GM18861 (cell line): ENCODE measurements around the gene GLT8D2.

Experiments used
- ATAC-seq: cut with Tn5 transposase; IDR thresholded peaks from one replicate; pipeline ENCODE4 v1.9.1; 2021; ENCODE audit not compliant: unreplicated experiment

GLT8D2 gene

DNA sequence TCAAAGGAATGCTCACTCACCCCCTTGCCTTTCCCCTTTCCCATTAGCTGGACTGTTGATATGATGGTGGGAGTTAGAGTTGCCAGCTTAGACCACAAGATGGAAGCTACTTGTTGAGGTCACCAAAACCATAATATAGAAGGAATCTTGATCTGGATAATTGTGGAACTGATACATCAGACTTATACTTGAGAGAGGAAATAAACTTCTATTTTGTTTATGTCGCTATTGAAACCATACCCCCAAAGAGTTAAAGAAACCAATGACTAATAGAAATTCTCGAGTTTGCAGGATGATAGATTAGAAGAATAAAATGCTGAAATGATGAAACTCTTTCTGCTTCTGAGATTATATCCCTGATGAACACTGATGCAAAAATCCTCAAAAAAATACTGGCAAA lies 46.4 kb downstream of the GLT8D2 start:
- no peak for ATAC-seq

DNA sequence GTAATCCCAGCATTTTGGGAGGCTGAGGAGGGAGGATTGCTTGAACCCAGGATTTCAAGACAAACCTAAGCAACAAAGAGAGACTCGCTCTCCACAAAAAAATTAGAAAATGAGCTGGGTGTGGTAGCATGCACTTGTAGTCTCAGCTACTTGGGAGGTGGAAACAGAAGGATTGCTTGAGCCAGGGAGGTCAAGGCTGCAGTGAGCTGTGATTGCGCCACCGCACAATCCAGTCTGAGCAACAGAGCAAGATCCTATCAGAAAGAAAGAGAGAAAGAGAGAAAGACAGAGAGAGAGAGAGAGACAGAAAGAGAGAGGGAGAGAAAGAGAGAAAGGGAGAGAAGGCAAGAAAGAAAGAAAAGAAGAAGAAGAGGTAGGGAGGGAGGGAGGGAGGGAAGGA lies 47.3 kb downstream of the GLT8D2 start:
- no peak for ATAC-seq

GRCh38 chr12:104000807-104001434 lies 49.1 kb downstream of the GLT8D2 start:
- ATAC-seq, result no peak

DNA sequence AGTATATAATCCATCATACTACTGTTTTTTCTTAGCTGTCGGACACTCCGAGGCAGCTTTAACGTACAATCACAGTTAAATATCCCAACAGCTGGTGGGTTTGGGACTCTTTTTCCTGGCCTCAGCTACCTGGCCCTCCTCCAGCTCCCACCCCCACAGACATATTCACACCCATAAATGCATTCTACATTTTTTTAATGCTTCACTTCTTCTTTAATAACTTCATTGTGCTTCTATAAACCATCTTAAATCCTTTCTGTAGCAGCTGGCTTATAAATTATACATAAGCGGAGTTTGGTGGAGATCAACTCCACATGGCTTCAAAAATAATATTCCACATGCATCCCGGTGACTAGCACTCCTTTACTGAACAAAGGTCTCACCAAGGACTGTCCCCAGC lies 51.0 kb downstream of the GLT8D2 start:
- no peak for ATAC-seq

- no peak for ATAC-seq
These were observed 52.6 kb downstream of the GLT8D2 start for GRCh38 chr12:103997286-103997900.

GRCh38 chr12:103996595-103996994 lies 53.4 kb downstream of the GLT8D2 start:
- no peak for ATAC-seq

DNA sequence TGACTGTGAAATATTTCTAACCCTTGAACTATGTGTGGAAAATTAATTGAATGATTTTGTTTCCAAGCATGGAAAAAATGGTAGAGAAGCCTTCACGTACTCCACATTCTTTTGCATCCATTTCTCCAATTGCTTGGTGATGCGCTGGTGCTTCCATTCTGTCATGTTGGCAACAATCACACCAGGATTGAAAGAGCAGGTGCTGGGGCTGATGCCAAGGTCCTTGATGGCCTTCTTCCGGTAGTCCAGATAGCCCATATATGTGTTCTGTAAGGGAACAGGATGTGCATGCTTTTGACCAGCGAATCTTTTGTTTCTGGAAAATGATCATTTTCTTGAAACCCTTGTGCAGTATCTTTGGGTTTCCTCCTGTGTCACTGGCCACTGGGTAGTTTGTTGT lies 55.8 kb downstream of the GLT8D2 start:
- no peak for ATAC-seq

- ATAC-seq, result no peak
These were observed 63.2 kb downstream of the GLT8D2 start for GRCh38 chr12:103986829-103987228.

GRCh38 chr12:103978384-103978982 lies 71.5 kb downstream of the GLT8D2 start:
- no peak for ATAC-seq

DNA sequence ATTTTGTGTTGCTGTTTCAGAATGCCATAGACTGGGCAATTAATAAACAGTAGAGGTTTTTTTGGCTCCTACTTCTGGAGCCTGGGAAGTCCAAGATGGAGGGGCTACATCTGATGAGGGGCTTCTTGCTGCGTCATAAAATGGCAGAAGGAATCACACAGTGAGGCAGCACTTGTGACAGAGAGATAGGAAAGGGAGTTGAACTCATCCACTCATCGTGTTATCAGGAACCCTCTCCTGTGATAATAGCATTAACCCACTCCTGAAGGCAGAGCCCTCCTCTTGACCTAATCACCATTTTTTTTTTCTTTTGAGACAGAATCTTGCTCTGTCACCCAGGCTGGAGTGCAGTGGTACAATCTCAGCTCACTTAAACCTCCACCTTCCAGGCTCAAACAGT lies 74.6 kb downstream of the GLT8D2 start:
- ATAC-seq, result no peak

- no peak for ATAC-seq
These were observed 76.1 kb downstream of the GLT8D2 start for GRCh38 chr12:103973909-103974308.

DNA sequence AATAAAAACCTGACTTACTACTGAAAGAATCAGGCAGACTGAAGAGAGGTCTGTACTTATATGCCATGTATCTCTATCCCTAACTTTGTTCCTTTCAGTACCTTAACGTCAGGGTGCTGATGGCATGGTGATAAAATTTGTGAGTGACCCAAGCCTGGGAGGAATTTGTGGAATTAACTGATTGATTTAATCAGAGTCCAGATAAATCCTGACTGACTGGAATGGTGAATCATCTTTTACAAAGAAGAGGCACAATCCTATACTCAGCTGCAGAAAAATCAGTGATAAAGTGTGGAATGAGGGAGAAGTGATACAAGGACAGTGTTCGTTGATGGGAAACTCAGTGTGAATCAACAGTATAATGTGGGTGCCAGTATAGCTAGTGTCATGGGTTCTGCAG lies 80.6 kb downstream of the GLT8D2 start:
- ATAC-seq, result no peak

DNA sequence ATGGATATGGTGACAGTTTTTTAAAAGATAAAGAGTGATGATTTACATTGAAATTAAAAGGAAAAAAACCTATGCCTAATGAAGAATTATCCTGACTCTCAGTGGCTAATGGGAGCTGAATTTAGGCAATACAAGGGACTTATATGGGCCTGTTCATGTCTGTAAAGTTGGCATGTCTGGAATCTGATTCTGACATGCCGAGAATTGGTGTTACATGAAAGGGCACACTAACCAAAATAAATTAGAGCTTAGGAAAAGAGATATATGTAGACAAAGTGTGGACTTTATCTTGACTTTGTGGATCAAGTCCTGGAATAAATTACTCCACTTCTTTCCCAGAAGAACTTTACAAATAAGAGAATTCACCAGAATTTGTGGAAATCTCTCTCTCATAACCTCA lies 83.3 kb downstream of the GLT8D2 start:
- ATAC-seq, result no peak

DNA sequence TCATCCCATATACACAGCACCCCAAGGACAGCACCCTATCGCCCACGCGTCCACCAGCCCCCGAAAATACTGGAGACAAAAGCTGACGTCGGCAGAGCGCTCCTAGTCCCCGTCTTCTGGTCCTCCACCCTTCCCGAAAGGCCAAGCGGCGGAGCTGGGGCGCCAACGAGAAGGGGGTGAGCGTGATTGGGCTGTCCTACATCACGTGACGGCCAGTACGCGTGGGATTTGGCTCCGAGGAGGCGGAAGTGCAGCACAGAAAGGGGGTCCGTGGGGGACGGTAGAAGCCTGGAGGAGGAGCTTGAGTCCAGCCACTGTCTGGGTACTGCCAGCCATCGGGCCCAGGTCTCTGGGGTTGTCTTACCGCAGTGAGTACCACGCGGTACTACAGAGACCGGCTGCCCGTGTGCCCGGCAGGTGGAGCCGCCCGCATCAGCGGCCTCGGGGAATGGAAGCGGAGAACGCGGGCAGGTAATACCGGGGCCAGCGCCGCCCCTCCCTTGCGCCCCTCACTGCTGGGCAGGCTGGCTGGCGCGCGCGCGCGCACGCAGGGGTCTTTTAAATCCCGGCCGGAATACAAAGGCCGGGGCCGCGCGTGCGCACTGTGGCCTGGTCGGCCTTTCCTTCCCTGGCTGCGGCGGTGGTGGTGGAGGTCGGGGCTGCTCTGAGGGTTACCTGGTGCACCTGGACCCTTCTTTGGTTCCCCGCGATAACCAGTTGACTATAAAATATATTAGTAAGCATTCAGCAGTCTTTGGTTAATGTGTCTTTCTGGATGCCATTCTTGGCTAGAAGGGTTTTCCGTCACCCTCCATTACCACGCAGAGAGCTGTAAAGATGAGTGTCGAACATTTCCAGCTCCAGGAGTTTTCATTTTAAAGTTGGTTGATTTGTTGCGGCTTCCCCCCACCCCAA lies 84.1 kb downstream of the GLT8D2 start, which contains the start of gene TDG:
TSS of gene TDG (plus strand) at position 283 of the 915 bp plus-strand sequence. CDS start at position 449, 166 bp downstream.
- peak; percentile 73 for ATAC-seq

DNA sequence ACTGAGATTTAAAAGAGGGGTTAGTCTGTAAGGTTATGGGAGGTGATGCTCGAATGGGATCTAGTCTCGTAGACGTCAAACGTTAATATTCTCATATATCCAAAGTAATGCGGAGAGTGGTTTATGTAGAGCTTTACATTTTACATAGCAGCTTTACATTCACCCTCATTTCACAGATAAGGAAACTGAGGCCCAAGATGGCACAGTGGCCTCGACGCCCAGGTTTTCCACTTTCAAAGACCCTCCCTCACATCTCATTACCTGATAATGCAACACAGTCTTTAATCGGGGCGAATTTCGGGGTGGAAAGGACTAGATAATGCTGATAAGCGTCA lies 84.8 kb downstream of the GLT8D2 start:
- ATAC-seq, result no peak

DNA sequence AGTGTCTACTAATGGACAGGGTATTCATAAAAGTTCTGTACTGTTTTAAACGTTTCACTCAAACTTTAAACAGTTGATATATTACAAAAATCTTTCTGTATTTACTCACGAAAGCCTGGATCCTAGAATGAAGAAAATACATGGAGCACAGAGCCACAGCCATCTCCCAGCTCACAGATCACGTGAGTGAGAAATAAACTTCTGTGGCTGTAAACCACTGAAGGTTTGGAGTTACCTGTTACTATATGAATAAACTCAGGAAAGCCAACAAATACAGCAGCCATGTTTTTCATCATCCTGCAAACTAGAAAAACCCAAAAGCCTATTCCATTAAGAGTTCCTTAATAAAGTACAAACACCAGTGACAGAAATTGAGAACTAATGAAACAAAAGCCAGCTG lies 85.2 kb downstream of the GLT8D2 start:
- no peak for ATAC-seq

GRCh38 chr12:103962493-103962892 lies 87.5 kb downstream of the GLT8D2 start:
- no peak for ATAC-seq

DNA sequence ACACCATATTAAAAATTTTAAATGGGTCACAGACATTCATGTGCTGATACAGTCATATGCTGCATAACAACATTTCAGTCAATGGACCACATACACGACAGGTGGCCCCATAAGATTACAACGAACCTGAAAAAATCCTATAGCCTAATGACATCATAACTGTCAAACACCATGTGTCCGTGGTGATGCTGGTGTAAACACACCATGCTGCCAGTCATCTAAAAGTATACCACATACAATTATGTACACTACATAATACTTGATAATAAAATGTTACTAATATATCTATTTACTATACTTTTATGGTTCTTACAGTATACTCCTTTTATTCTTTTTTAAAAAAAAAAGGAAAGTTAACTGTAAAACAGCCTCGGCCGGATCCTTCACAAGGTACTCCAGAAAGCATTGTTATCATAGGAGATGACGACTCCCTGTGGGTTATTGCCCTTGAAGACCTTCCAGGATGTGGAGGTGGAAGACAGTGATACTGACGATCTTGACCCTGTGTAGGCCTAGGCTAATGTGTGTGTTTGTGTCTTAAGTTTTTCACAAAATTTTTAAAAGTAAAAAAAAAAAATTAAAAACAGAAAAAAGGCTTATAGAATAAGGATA lies 89.3 kb downstream of the GLT8D2 start:
- no peak for ATAC-seq

DNA sequence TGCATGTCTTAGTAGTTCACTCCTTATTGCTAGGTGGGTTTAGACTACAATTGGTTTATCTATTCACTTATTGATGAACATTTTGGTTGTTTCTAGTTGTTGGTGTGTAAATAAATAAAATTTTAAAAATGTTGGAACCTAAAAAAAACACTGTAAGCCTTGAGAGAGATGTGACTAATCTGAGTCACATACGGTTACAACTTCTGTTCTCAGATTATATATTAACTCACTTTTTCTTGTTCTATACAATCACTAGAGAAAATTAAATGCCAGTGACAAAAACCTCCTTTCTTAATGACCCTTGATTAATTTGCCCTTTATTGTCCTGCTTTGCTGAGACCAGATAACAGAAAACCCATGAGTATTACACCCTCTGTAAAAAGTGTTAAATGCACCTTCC lies 91.4 kb downstream of the GLT8D2 start:
- no peak for ATAC-seq

GRCh38 chr12:103957865-103958388 lies 92.1 kb downstream of the GLT8D2 start:
- ATAC-seq, result no peak

DNA sequence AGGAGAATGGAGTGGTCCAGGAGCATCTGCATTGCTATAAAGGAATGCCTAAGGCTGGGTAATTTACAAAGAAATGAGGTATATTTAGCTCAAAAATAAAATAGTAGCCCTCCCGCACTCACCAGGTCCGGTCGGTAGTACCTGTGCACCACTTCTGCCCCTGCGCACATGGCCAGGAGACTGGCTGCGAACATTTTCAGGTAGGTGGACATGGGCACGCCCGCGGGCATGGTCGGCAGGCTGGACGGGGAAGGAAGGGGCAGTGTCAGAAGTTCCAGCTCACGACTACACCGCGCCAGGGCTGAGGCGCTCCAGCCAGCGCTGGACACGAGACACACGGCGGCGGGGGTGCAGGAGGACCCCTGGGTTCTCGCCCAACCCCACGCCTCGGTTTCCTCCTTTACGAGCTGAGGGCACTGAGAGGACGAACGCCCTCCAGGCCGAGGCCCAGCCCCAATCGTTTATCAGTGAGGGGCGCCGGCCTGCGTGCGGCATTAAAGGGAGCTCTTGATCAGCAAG lies 93.4 kb downstream of the GLT8D2 start:
- peak; percentile 10 for ATAC-seq
